HCEC 1CT (cell line): ENCODE data around the gene RNF39.
"Not testable (repeated sequence)": the region's sequence is repeated elsewhere in the genome, so short reads cannot be mapped to it uniquely, and the experiment has no call there.

Experiments
- DNase-seq: peaks from one replicate; pipeline ENCODE4 v3.0.0-alpha.2; 2017

RNF39 gene

GRCh38 chr6:30060606-30061091, 14.9 kb downstream of the RNF39 start:
- DNase-seq: no peak

GRCh38 chr6:30055513-30055912, 20.1 kb downstream of the RNF39 start:
- DNase-seq: no peak

GRCh38 chr6:30053682-30054081, 21.9 kb downstream of the RNF39 start:
- no peak for DNase-seq

- no peak for DNase-seq
Observed at GRCh38 chr6:30047220-30047619, 28.3 kb downstream of the RNF39 start.

- DNase-seq: peak; percentile 70
Observed at GRCh38 chr6:30044630-30045029, 30.9 kb downstream of the RNF39 start.

GRCh38 chr6:30043744-30044143, 31.8 kb downstream of the RNF39 start:
- DNase-seq: no peak

GRCh38 chr6:30042914-30043313, 32.7 kb downstream of the RNF39 start:
- no peak for DNase-seq

- DNase-seq: no peak
Observed at GRCh38 chr6:30042476-30042875, 33.1 kb downstream of the RNF39 start.

GRCh38 chr6:30041821-30042220, 33.7 kb downstream of the RNF39 start:
- no peak for DNase-seq

GRCh38 chr6:30041221-30041620, 34.3 kb downstream of the RNF39 start:
- DNase-seq: no peak

- peak; percentile 38 for DNase-seq
Observed at GRCh38 chr6:30037182-30037788, 38.3 kb downstream of the RNF39 start.

- no peak for DNase-seq
Observed at GRCh38 chr6:30035784-30036183, 39.8 kb downstream of the RNF39 start.

GRCh38 chr6:30033440-30033839, 42.1 kb downstream of the RNF39 start:
- peak; percentile 67 for DNase-seq

GRCh38 chr6:30031381-30031780, 44.2 kb downstream of the RNF39 start:
- no peak for DNase-seq

- no peak for DNase-seq
Observed at GRCh38 chr6:30029588-30029987, 46.0 kb downstream of the RNF39 start.

GRCh38 chr6:30025186-30025585, 50.4 kb downstream of the RNF39 start:
- no peak for DNase-seq

GRCh38 chr6:30022712-30023111, 52.9 kb downstream of the RNF39 start:
- DNase-seq: not testable (repeated sequence)

- DNase-seq: no peak
Observed at GRCh38 chr6:30022189-30022588, 53.4 kb downstream of the RNF39 start.

GRCh38 chr6:30020626-30021025, 54.9 kb downstream of the RNF39 start:
- no peak for DNase-seq
